AG04450 (cell line): ENCODE results near the gene SLC9A1. TPM values are rescaled to one million over a fixed set of nuclear protein-coding genes. Genes with fewer than 3 reads are reported as not detected.

ENCODE experiments used
- CTCF ChIA-PET: fragments of 300-600, 350-600 bp; formaldehyde crosslinking; extraction: SDS; loops from one replicate; lab custom pipeline; 2022; ENCODE audit warnings: antibody characterized with exemption, inconsistent platforms; lab: Charles Lee
- POLR2A ChIA-PET: fragments of 350-600 bp; formaldehyde crosslinking; extraction: SDS; loops from one replicate; lab custom pipeline; 2021; ENCODE audit warnings: antibody characterized with exemption, inconsistent platforms; lab: Yijun Ruan, JAX
- DNase-seq: peaks from one replicate; pipeline ENCODE4 v3.0.0-alpha.2; 2011; ENCODE audit warnings: low read depth, low spot score
- H3K27ac ChIP-seq: one replicate; pipeline ENCODE4 v1.5.1; 2012; ENCODE audit warnings: low read depth, low read length, control low read depth
- H3K27me3 ChIP-seq: one replicate; pipeline ENCODE4 v1.6.0; 2012; ENCODE audit warnings: low read length; ENCODE audit not compliant: control insufficient read depth, insufficient read depth
- H3K4me3 ChIP-seq: 2 replicates; pipeline ENCODE4 v1.5.1; 2011; ENCODE audit warnings: mild to moderate bottlenecking, low read depth, low read length, control low read depth
- H3K9me3 ChIP-seq: 2 replicates; pipeline ENCODE4 v1.5.1; 2012; ENCODE audit warnings: low read length; ENCODE audit not compliant: control insufficient read depth, insufficient read depth
- CTCF ChIP-seq: IDR thresholded peaks from 2 replicates; pipeline ENCODE4 v1.5.1; 2011; ENCODE audit warnings: low read depth, low read length, control low read depth, inconsistent platforms
- polyA plus RNA-seq: library from polyadenylated mRNA; depleted of rRNA; stranded (reverse); fragments of >200 nt; gene quantifications from 2 replicates; pipeline ENCODE4 v1.2.3, GENCODE V29; 2011; rRNA removed

The SLC9A1 gene
- polyA plus RNA-seq, 1 experiment, result 10.8 TPM

- no peak overlapping the region for H3K4me3 ChIP-seq
- no peaks in the 10 kb centered on the region for H3K9me3 ChIP-seq
- no peak overlapping the region for H3K27ac ChIP-seq
- DNase-seq, result no peak
- CTCF ChIA-PET, result interaction anchor here (8.5 kb wide), 1 partner anchor 48 kb away, joined by 348 read pairs; no protein-coding TSS in a partner anchor
- no peak for TF ChIP-seq CTCF
- H3K27me3 ChIP-seq, result no peaks in the 10 kb centered on the region
- POLR2A ChIA-PET, result no interaction called here
Measured at GRCh38 chr1:27049607-27050006, 105.3 kb downstream of the SLC9A1 start.

DNA sequence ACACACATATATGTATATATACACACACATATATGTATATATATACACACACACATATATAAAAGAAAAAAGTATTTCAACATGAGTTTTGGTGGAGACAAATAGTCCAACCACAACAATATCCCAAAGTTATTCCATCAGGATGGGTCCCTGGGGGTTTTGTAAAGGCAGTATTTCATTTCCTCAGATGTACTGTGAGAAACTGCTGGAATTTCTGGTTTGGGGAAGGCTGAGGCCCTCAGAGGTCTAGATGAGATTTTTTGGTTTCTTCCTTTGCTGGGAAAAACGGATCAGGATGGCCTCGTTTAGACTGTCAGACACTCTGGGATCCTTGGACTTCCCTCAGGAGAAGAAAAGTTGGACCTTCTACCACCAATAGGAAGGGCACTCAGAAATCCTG lies 105.8 kb downstream of the SLC9A1 start:
- Histone ChIP-seq H3K27ac (no peak overlapping the region), H3K4me3 (no peak overlapping the region), H3K9me3 (no peaks in the 10 kb centered on the region), H3K27me3 (no peaks in the 10 kb centered on the region)
- DNase-seq, result no peak
- no peak for TF ChIP-seq CTCF
- POLR2A ChIA-PET, result interaction anchor here (0.6 kb wide), 1 partner anchor 44 kb away, joined by 3 read pairs; no protein-coding TSS in a partner anchor
- CTCF ChIA-PET, result interaction anchor here (8.5 kb wide), 1 partner anchor 49 kb away, joined by 348 read pairs; no protein-coding TSS in a partner anchor

Other genes with a start within 250 kb of the SLC9A1 start
- not detected in 2 replicates for gene NR0B2, start 241.2 kb downstream of the SLC9A1 start, polyA plus RNA-seq
- gene NUDC, start 233.4 kb downstream of the SLC9A1 start, polyA plus RNA-seq, result 54.0 and 54.1 TPM in 2 replicates
- 0.06 TPM in 1 of 2 replicates, not detected in the other for gene KDF1, start 194.7 kb downstream of the SLC9A1 start, polyA plus RNA-seq
- gene TRNP1, start 161.4 kb downstream of the SLC9A1 start, polyA plus RNA-seq, result 47.1 and 50.7 TPM in 2 replicates
- 1.5 and 2.1 TPM in 2 replicates for gene TENT5B, start 142.3 kb downstream of the SLC9A1 start, polyA plus RNA-seq
- gene WDTC1, start 79.5 kb upstream of the SLC9A1 start, polyA plus RNA-seq, result 7.1 and 9.2 TPM in 2 replicates
- gene TMEM222, start 167.0 kb upstream of the SLC9A1 start, polyA plus RNA-seq, result 27.8 and 37.2 TPM in 2 replicates
- 0.32 and 0.35 TPM in 2 replicates for gene SYTL1, start 186.9 kb upstream of the SLC9A1 start, polyA plus RNA-seq
- 7.6 TPM in 2 replicates for gene MAP3K6, start 211.8 kb upstream of the SLC9A1 start, polyA plus RNA-seq
- gene FCN3, start 219.7 kb upstream of the SLC9A1 start, polyA plus RNA-seq, result not detected in 2 replicates
- gene CD164L2, start 228.2 kb upstream of the SLC9A1 start, polyA plus RNA-seq, result not detected in 2 replicates
- gene GPR3, start 237.5 kb upstream of the SLC9A1 start, polyA plus RNA-seq, result 1.3 and 1.7 TPM in 2 replicates